Thyroid gland (tissue), 4 donors: Measurements from ENCODE around the gene EYS.

Experiments
- POLR2A ChIP-seq, 2 donors: fragments of 450-650 bp; IDR thresholded peaks; one replicate each; pipeline ENCODE4 v1.6.1; 2017; ENCODE audit warnings: antibody characterized with exemption in 2 of 2, mild to moderate bottlenecking in 2 of 2, moderate library complexity in 1 of 2
- TF ChIP-seq, protein P1 (sequence below), 6 experiments: fragments of 200-600 bp in 3 of 6; fragments of 450-650 bp in 3 of 6; sonication (generic) in 3 of 6; IDR thresholded peaks; one replicate each; pipeline ENCODE4 v1.5.1; 2016 to 2019; ENCODE audit warnings: antibody characterized with exemption in 6 of 6, mild to moderate bottlenecking in 2 of 6, inconsistent platforms in 1 of 6, moderate library complexity in 1 of 6

DNA sequence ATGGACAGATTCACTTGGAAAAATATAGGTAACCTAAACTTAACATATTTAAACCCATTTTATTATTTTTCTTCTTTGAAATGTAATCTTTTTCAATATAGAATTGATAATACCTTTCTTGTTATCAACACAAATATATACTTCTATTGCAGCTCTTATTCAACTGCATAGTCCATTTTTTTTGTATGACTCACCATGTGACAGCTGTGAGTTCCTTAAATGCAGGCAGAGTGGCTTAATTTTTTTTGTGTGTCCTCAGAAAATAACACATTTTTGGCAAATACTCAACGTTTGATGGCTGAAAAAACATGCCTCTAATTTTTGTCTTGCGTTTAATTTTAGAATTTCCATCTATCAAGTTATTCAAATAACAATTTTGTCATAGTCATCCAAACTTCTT is 1616.7 kb downstream of the EYS start:
- TF ChIP-seq POLR2A (IDR thresholded peaks at IDR 0.05) = no peak
- TF ChIP-seq, protein P1, sequence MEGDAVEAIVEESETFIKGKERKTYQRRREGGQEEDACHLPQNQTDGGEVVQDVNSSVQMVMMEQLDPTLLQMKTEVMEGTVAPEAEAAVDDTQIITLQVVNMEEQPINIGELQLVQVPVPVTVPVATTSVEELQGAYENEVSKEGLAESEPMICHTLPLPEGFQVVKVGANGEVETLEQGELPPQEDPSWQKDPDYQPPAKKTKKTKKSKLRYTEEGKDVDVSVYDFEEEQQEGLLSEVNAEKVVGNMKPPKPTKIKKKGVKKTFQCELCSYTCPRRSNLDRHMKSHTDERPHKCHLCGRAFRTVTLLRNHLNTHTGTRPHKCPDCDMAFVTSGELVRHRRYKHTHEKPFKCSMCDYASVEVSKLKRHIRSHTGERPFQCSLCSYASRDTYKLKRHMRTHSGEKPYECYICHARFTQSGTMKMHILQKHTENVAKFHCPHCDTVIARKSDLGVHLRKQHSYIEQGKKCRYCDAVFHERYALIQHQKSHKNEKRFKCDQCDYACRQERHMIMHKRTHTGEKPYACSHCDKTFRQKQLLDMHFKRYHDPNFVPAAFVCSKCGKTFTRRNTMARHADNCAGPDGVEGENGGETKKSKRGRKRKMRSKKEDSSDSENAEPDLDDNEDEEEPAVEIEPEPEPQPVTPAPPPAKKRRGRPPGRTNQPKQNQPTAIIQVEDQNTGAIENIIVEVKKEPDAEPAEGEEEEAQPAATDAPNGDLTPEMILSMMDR (IDR thresholded peaks at IDR 0.05) = no peak
